Activated T-cell treated with anti-CD3 and anti-CD28 coated beads, Interleukin-2, amount 50 U/mL, for 4 hours (primary cell): ENCODE data around the gene EPHA6. TPM values are rescaled to one million over a fixed set of nuclear protein-coding genes. Genes with fewer than 3 reads are reported as not detected.
"Not testable (repeated sequence)": the region's sequence is repeated elsewhere in the genome, so short reads cannot be mapped to it uniquely, and the experiment has no call there.

Experiments used
- ATAC-seq, 2 donors: fragments of 200-7000 bp; cut with Tn5 transposase; one replicate each; pipeline ENCODE4 v1.10.0; 2021
- DNase-seq: peaks from one replicate; pipeline ENCODE4 v3.0.0-alpha.2; 2020
- H3K27me3 Mint-ChIP-seq: one replicate; pipeline ENCODE4 v1.8.0; 2021; ENCODE audit warnings: low read depth, mixed read lengths
- H3K36me3 Mint-ChIP-seq: one replicate; pipeline ENCODE4 v1.8.0; 2022; ENCODE audit warnings: mixed read lengths; ENCODE audit not compliant: insufficient read depth
- H3K4me1 Mint-ChIP-seq: one replicate; pipeline ENCODE4 v1.8.0; 2021; ENCODE audit warnings: low read depth, mixed read lengths
- H3K4me3 Mint-ChIP-seq: one replicate; pipeline ENCODE4 v1.8.0; 2021; ENCODE audit warnings: mild to moderate bottlenecking, moderate library complexity, mixed read lengths
- H3K9me3 Mint-ChIP-seq: one replicate; pipeline ENCODE4 v1.8.0; 2021; ENCODE audit warnings: mixed read lengths
- total RNA-seq, 3 donors: library from RNA; stranded (reverse); gene quantifications; one replicate each; pipeline ENCODE4 v1.2.1, GENCODE V29; 2021

EPHA6 gene
- total RNA-seq, 3 donors from 2014 or later: not detected

DNA sequence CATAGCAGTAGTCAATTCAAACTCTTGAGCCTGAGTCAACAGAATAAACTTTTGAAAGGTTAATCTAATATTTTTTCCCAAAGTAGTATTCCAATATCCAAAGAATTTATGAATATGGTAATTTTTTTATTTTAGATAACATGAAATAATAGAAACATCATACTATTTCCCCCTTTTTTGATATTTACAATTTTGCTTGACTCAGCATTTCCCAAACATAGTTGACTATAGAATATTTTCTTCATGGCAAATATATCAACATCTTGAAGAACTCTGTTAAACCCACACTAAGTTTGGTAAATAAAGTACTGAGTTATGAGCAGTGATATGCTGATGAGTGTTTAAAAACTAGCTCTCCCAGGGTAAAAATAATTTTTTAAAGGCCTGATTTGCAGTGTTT, 570.2 kb downstream of the EPHA6 start:
- H3K4me3 Mint-ChIP-seq: no peak overlapping the region
- H3K27me3 Mint-ChIP-seq: no peaks in the 10 kb centered on the region
- ATAC-seq (no peak), DNase-seq (no peak)
- H3K9me3 Mint-ChIP-seq: peaks cover 4% of the 10 kb centered on the region
- H3K4me1 Mint-ChIP-seq: no peaks in the 10 kb centered on the region
- no peaks in the 10 kb centered on the region for H3K36me3 Mint-ChIP-seq

DNA sequence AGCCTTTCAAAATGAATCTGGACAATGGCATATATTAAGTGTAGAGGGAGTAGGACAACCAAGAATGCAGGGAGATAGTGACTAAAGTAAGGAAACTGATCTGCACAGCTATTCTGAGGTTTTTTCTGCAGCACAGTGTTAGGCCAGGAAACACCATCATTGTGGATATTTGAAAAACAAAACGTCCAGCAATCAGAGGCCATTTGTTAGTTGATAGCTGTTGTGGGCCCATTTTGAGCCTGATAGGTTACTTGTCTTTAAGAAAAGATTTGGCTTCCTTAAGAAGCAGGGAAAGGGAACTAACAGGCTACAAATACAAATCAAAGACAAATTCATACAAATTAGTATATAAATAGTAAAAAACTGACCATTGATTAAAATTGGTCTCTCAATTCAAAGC, 574.4 kb downstream of the EPHA6 start:
- DNase-seq: no peak
- H3K9me3 Mint-ChIP-seq: peaks cover 4% of the 10 kb centered on the region
- H3K4me3 Mint-ChIP-seq: no peak overlapping the region
- H3K27me3 Mint-ChIP-seq: no peaks in the 10 kb centered on the region
- ATAC-seq: no peak
- no peaks in the 10 kb centered on the region for H3K36me3 Mint-ChIP-seq
- no peaks in the 10 kb centered on the region for H3K4me1 Mint-ChIP-seq

DNA sequence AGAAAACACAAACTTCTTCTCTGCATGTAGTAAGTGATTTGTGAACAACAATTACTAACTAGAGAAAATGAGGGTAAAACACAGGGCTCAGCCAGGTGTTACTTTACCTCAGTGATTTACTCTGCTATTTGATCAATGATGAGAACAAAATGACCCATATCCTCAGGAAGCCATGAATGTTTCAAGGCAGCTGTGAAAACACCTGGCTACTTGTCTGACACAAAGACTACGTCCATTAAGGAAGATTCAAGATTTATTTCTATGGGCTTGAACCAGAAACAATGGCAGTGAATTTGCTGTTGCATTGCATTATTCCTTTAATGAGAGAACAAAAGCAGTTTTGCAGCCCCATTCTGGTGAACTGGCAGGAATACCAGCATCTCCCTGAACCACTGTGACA, 575.5 kb downstream of the EPHA6 start:
- ATAC-seq: no peak
- no peaks in the 10 kb centered on the region for H3K4me1 Mint-ChIP-seq
- DNase-seq: no peak
- peaks cover 4% of the 10 kb centered on the region for H3K9me3 Mint-ChIP-seq
- no peaks in the 10 kb centered on the region for H3K36me3 Mint-ChIP-seq
- H3K27me3 Mint-ChIP-seq: no peaks in the 10 kb centered on the region
- no peak overlapping the region for H3K4me3 Mint-ChIP-seq

DNA sequence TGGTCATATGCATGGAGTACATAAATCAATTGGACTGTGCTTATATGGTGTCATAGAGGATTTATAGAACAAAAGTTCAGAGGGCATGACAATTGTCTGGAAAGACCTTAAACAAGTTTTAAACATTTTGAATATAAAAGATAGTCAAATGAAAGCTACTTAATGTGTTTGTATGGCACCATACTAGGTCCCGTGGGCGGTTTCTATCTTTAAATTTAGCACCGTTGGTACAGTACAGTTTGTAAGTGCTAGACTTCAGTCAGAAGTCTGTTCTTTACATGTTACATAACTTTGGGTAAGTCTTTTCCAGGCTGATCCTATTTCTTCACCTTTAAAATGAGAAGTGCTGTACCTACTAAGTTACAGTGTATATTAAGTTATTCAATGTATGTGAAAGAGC, 576.8 kb downstream of the EPHA6 start:
- Mint-ChIP-seq H3K4me3 (no peak overlapping the region), H3K27me3 (no peaks in the 10 kb centered on the region), H3K9me3 (peaks cover 4% of the 10 kb centered on the region), H3K36me3 (no peaks in the 10 kb centered on the region), H3K4me1 (no peaks in the 10 kb centered on the region)
- ATAC-seq (no peak), DNase-seq (no peak)

DNA sequence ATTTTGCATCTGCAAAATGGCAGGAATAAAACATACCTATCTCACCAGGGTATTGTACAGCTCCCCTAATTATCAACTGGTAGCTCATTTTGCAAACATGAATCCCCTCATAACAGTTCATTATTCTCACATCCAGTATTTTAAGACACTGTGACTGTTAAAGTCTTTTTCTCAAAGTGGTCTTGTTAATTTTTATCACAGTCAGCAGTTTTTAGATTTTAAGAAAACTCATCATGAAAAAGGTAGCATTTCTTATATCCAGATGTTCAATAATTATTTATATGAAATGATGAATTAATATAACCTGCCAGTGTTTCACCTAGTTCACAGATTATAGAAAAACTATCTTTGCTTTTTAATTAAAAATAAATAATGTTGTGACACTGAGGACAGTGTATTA, 595.2 kb downstream of the EPHA6 start:
- DNase-seq (no peak), ATAC-seq (no peak)
- Mint-ChIP-seq H3K36me3 (no peaks in the 10 kb centered on the region), H3K9me3 (no peaks in the 10 kb centered on the region), H3K4me3 (no peak overlapping the region), H3K4me1 (no peaks in the 10 kb centered on the region), H3K27me3 (no peaks in the 10 kb centered on the region)

DNA sequence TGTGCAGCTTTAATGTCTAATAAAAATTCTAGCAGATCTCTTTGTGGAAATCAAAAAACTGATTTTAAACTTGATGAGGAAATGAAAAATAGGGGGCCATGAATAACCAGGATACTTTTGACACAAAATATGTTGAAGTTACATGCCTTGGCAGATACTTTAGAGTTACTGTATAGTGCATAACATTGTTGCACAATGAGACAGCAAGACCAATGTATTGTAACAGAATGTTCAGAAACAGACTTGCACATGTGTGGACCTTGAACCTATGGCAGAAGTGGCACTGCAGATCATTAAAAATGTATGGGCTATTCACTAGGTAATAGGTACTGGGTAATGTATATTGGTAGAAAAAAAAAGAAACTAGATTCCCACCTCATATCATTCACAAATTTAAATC, 607.2 kb downstream of the EPHA6 start:
- Mint-ChIP-seq H3K4me1 (no peaks in the 10 kb centered on the region), H3K4me3 (no peak overlapping the region), H3K27me3 (no peaks in the 10 kb centered on the region), H3K9me3 (peaks cover 10% of the 10 kb centered on the region), H3K36me3 (no peaks in the 10 kb centered on the region)
- no peak for DNase-seq
- ATAC-seq: no peak

DNA sequence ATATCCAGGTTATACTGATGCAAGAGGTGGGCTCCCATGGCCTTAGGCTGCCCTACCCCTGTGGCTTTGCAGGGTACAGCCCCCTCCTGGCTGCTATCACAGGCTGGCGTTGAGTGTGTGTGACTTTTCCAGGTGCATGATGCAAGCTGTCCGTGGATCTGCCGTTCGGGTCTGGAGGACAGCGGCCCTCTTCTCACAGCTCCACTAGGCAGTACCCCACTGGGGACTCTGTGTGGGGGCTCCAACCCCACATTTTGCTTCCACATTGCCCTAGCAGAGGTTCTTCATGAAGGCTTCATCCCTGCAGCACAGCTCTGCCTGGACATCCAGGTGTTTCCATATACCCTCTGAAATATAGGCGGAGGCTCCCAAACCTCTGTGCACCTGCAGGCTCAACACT, 610.6 kb downstream of the EPHA6 start:
- no peak for DNase-seq
- Mint-ChIP-seq H3K9me3 (peaks cover 10% of the 10 kb centered on the region), H3K36me3 (no peaks in the 10 kb centered on the region), H3K4me3 (no peak overlapping the region), H3K4me1 (no peaks in the 10 kb centered on the region), H3K27me3 (no peaks in the 10 kb centered on the region)
- no peak for ATAC-seq

DNA sequence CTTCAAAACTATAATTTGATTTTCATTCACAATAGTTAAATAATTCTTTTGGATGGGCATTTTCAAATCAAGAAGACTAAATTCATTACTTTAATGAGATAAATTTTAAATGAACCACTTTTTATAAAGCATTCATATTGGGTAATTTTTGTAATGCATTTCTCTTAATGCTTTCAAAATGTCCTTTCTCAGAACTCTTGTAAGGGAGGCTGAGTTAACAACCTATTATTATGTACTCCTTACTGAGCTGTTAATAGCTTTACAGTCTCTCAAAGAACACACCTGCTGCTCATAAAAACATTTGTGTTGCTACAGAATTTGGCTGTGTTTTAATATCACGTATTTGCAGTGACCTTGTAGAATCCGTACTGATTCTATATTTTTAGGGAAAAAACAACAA, 616.2 kb downstream of the EPHA6 start:
- ATAC-seq: no peak
- H3K9me3 Mint-ChIP-seq: no peaks in the 10 kb centered on the region
- H3K36me3 Mint-ChIP-seq: no peaks in the 10 kb centered on the region
- H3K4me1 Mint-ChIP-seq: no peaks in the 10 kb centered on the region
- DNase-seq: no peak
- H3K4me3 Mint-ChIP-seq: no peak overlapping the region
- no peaks in the 10 kb centered on the region for H3K27me3 Mint-ChIP-seq

DNA sequence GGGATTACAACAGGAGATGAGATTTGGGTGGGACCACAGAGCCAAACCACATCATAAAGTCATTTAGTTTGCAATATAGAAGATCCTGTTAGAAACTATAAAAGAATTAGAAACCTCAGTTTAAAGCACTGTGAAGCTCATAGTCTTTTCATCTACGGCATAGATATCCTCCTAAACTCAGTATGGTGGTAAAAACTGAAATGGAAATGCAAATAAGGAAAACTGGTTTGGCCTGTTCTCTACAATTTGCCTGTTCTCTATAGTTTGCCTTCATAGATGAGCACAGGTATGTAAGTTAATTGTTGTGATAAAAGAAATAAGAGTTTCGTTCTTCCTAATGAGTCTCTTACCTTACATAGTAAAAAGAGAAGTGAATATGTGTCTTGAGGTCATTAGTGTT, 618.5 kb downstream of the EPHA6 start:
- DNase-seq: no peak
- Mint-ChIP-seq H3K36me3 (no peaks in the 10 kb centered on the region), H3K9me3 (no peaks in the 10 kb centered on the region), H3K27me3 (no peaks in the 10 kb centered on the region), H3K4me3 (no peak overlapping the region), H3K4me1 (no peaks in the 10 kb centered on the region)
- ATAC-seq: no peak

DNA sequence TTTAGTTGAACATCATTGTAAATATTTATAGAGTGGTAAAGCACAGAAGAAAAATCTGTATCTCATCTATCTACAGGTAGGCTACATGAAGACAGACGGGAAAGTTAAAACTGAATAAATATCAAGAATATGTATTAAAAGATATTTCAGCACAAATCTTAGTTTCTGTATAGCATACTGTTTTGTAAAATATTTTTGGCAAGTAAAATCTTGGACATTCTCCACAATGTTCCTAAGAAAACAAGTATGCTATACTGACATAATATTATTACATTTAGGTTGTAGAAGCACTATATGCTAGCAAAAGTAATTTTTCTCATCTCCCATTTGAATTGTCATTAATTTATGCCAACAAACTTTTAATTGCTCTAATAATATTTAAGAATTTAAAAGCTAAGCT, 623.7 kb downstream of the EPHA6 start:
- H3K4me3 Mint-ChIP-seq: no peak overlapping the region
- H3K36me3 Mint-ChIP-seq: no peaks in the 10 kb centered on the region
- no peaks in the 10 kb centered on the region for H3K9me3 Mint-ChIP-seq
- H3K4me1 Mint-ChIP-seq: no peaks in the 10 kb centered on the region
- H3K27me3 Mint-ChIP-seq: no peaks in the 10 kb centered on the region
- ATAC-seq (no peak), DNase-seq (no peak)

DNA sequence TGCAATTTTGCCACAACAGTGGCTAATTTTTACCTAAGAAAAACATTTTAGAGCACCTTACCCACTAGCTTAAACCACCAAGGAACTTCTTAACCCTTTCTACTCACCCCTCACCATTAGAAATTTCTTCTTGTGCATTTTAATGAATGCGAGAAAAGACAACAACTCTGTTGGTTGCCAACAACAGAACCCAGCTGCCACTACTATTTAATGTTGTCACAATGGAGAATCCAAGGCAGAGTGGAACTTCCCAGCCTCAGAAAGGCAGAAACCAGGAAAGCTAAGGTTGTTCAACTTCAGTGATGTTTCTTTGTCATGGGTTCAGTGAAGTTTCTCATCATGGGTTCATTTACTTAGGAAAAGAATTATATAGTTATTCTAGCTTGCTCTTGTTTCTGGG, 625.0 kb downstream of the EPHA6 start:
- ATAC-seq: no peak

DNA sequence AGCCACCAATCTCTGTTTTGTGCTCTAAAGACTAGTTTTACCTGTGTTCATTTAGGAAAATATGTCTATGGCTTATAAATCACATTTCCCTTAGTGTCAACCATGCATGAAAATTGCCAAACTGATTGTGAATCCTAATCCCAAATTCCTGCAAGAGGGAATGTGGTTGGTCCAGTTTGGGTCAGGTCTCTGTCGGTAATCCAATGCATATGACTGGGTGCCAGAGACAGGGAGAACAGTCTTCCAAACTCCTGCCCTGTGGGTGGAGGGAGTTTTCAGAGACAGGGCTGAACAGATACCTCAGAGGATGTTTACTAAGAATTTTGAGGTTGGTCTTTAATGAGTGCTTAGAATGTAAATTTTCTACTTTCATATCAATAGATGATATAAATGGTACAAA, 649.6 kb downstream of the EPHA6 start:
- H3K4me1 Mint-ChIP-seq: no peaks in the 10 kb centered on the region
- H3K36me3 Mint-ChIP-seq: no peaks in the 10 kb centered on the region
- no peak overlapping the region for H3K4me3 Mint-ChIP-seq
- DNase-seq (no peak), ATAC-seq (no peak)
- no peaks in the 10 kb centered on the region for H3K27me3 Mint-ChIP-seq
- no peaks in the 10 kb centered on the region for H3K9me3 Mint-ChIP-seq

More for the DNA sequence above, 625.0 kb downstream of the EPHA6 start:
- H3K27me3 Mint-ChIP-seq: no peaks in the 10 kb centered on the region
- no peaks in the 10 kb centered on the region for H3K36me3 Mint-ChIP-seq
- no peak for DNase-seq
- H3K9me3 Mint-ChIP-seq: no peaks in the 10 kb centered on the region
- no peaks in the 10 kb centered on the region for H3K4me1 Mint-ChIP-seq
- H3K4me3 Mint-ChIP-seq: no peak overlapping the region

DNA sequence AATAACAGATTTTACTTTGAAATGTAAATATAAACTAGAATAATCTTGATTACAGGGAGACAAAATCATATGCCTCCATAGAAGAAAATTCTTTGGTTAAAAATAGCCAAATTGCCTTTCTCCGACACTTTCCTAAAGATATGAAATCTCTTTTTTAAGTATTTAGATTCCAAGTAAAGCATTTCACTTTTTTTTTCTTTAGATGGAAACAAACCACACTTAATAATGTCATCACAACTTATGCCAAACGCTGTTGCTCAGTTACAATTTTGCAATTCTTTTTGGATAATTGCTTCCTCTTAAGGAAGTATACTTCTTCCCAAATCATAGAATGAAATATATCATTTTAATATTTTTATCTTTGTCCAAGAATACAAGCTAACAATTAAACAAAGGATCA, 656.1 kb downstream of the EPHA6 start:
- ATAC-seq: no peak

DNA sequence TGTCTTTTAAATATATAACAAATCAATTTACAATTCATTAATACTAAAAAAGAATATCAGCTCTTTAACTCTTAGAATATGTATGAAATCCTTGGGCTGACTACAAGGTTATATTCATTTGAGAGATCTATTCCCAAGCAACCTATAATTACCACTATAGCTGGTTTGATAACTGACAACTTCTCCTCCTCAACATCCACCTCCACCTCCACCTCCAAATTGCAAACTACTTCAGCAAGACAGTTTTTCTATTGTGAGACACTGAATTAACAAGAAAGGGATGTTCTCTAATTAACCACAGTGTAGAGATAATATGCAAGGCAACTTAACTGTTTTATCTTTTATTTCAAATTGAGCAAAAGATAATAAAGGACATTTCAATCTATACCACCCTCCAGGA, 665.3 kb downstream of the EPHA6 start:
- Mint-ChIP-seq H3K4me3 (no peak overlapping the region), H3K4me1 (no peaks in the 10 kb centered on the region), H3K36me3 (no peaks in the 10 kb centered on the region), H3K27me3 (no peaks in the 10 kb centered on the region), H3K9me3 (no peaks in the 10 kb centered on the region)
- no peak for DNase-seq
- ATAC-seq: no peak

More for the DNA sequence above, 656.1 kb downstream of the EPHA6 start:
- Mint-ChIP-seq H3K27me3 (no peaks in the 10 kb centered on the region), H3K36me3 (no peaks in the 10 kb centered on the region), H3K9me3 (no peaks in the 10 kb centered on the region), H3K4me1 (no peaks in the 10 kb centered on the region), H3K4me3 (no peak overlapping the region)
- DNase-seq: no peak

DNA sequence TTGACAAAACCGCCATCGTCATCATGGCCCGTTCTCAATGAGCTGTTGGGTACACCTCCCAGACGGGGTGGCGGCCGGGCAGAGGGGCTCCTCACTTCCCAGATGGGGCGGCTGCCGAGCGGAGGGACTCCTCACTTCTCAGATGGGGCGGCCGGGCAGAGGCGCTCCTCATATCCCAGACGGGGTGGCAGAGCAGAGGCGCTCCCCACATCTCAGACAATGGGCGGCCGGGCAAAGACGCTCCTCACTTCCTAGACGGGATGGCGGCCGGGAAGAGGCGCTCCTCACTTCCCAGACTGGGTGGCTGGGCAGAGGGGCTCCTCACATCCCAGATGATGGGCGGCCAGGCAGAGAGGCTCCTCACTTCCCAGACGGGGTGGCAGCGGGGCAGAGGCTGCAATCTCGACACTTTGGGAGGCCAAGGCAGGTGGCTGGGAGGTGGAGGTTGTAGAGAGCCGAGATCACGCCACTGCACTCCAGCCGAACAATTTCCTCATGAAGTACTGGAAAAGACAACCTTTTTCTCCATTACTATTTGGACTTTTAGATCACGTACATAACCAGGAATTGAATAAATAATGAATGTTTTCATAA, 666.4 kb downstream of the EPHA6 start:
- H3K36me3 Mint-ChIP-seq, H3K9me3 Mint-ChIP-seq, H3K4me1 Mint-ChIP-seq, H3K4me3 Mint-ChIP-seq, DNase-seq, ATAC-seq, H3K27me3 Mint-ChIP-seq: not testable (repeated sequence)

DNA sequence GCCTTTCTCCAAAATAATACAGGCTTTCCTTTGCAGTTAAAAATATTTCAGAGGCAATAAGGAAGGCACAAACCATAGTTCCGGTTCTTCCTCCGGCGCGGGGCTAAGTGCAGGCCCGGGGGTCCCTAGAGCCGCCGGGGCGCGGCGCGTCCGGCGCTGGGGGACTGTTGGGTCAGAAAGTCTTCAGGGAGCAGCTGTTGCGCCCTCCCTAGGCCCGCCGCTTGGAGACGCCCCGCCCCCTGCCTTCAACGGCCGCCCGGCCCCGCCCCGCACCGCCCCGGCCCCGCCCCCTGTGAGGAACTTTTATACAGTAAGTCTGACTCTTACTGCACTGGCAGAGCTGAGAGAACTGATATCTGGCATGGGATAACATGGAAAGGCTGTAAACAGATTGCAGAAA, 667.0 kb downstream of the EPHA6 start:
- no peak for ATAC-seq
- no peak for DNase-seq
- Mint-ChIP-seq H3K36me3 (no peaks in the 10 kb centered on the region), H3K9me3 (no peaks in the 10 kb centered on the region), H3K27me3 (no peaks in the 10 kb centered on the region), H3K4me3 (no peak overlapping the region), H3K4me1 (no peaks in the 10 kb centered on the region)
